ENCODE results near the gene PPARA. TPM values are rescaled to one million over a fixed set of nuclear protein-coding genes. Genes with fewer than 3 reads are reported as not detected.
"Not testable (repeated sequence)": the region's sequence is repeated elsewhere in the genome, so short reads cannot be mapped to it uniquely, and the experiment has no call there.

PPARA gene
- polyA plus RNA-seq, 1 donor from 2014 or later, result 7.1 TPM

GRCh38 chr22:46129390-46130041 lies 20.8 kb upstream of the PPARA start:
- Mint-ChIP-seq H3K4me3 (peak overlapping the region; percentile 78 to 96 (median 90)), H3K36me3 (peaks cover 1% of the 10 kb centered on the region), H3K27me3 (no peaks in the 10 kb centered on the region), H3K9me3 (no peaks in the 10 kb centered on the region), H3K4me1 (peaks cover 5 to 20% (median 12%) of the 10 kb centered on the region in 3 donors), H3K27ac (peak overlapping the region; percentile 71 to 94 (median 83))

GRCh38 chr22:46131151-46131587 lies 19.2 kb upstream of the PPARA start:
- H3K27me3 Mint-ChIP-seq, result no peaks in the 10 kb centered on the region
- peak overlapping the region in 1 of 3 donors; percentile 68 for H3K27ac Mint-ChIP-seq
- H3K4me3 Mint-ChIP-seq, result peak overlapping the region in 2 of 4 donors; percentile 21 to 78
- H3K36me3 Mint-ChIP-seq, result peaks cover 1% of the 10 kb centered on the region
- peaks cover 5 to 18% (median 12%) of the 10 kb centered on the region in 3 donors for H3K4me1 Mint-ChIP-seq
- H3K9me3 Mint-ChIP-seq, result no peaks in the 10 kb centered on the region

- Mint-ChIP-seq H3K27ac (peak overlapping the region in 1 of 3 donors; percentile 23), H3K4me1 (peaks cover 5 to 15% (median 12%) of the 10 kb centered on the region in 3 donors)
- not testable (repeated sequence) for H3K36me3 Mint-ChIP-seq
Measured at GRCh38 chr22:46132193-46132829, 18.0 kb upstream of the PPARA start.

GRCh38 chr22:46132830-46133587 lies 17.3 kb upstream of the PPARA start:
- H3K27me3 Mint-ChIP-seq, result no peaks in the 10 kb centered on the region
- H3K27ac Mint-ChIP-seq, result no peak overlapping the region
- peaks cover 5 to 15% (median 12%) of the 10 kb centered on the region in 3 donors for H3K4me1 Mint-ChIP-seq
- peaks cover 1% of the 10 kb centered on the region for H3K36me3 Mint-ChIP-seq
- no peaks in the 10 kb centered on the region for H3K9me3 Mint-ChIP-seq
- H3K4me3 Mint-ChIP-seq, result no peak overlapping the region

More at GRCh38 chr22:46132193-46132829, 18.0 kb upstream of the PPARA start:
- H3K9me3 Mint-ChIP-seq, H3K27me3 Mint-ChIP-seq: not testable (repeated sequence)
- peak overlapping the region in 1 of 4 donors; percentile 54 for H3K4me3 Mint-ChIP-seq

- Mint-ChIP-seq H3K36me3 (peaks cover 1% of the 10 kb centered on the region), H3K27ac (no peak overlapping the region), H3K27me3 (no peaks in the 10 kb centered on the region), H3K4me3 (no peak overlapping the region), H3K4me1 (peaks cover 5 to 15% (median 12%) of the 10 kb centered on the region in 3 donors), H3K9me3 (no peaks in the 10 kb centered on the region)
Measured at GRCh38 chr22:46133588-46133855, 16.8 kb upstream of the PPARA start.

GRCh38 chr22:46134111-46134705 lies 16.1 kb upstream of the PPARA start:
- Mint-ChIP-seq H3K4me3 (no peak overlapping the region), H3K4me1 (peaks cover 3 to 14% (median 10%) of the 10 kb centered on the region in 3 donors), H3K27ac (no peak overlapping the region), H3K36me3 (peaks cover 1% of the 10 kb centered on the region), H3K27me3 (no peaks in the 10 kb centered on the region), H3K9me3 (no peaks in the 10 kb centered on the region)

GRCh38 chr22:46135611-46136485 lies 14.5 kb upstream of the PPARA start:
- peaks cover 0 to 3% (median 3%) of the 10 kb centered on the region in 3 donors for H3K4me1 Mint-ChIP-seq
- H3K27ac Mint-ChIP-seq, result peak overlapping the region in 1 of 3 donors; percentile 76
- no peak overlapping the region for H3K4me3 Mint-ChIP-seq
- peaks cover 1% of the 10 kb centered on the region for H3K36me3 Mint-ChIP-seq
- no peaks in the 10 kb centered on the region for H3K27me3 Mint-ChIP-seq
- H3K9me3 Mint-ChIP-seq, result no peaks in the 10 kb centered on the region

GRCh38 chr22:46136486-46137217 lies 13.7 kb upstream of the PPARA start:
- Mint-ChIP-seq H3K36me3 (peaks cover 3% of the 10 kb centered on the region), H3K9me3 (no peaks in the 10 kb centered on the region), H3K27ac (peak overlapping the region in 1 of 3 donors; percentile 76)

GRCh38 chr22:46137218-46137766 lies 13.0 kb upstream of the PPARA start:
- no peak overlapping the region for H3K27ac Mint-ChIP-seq
- H3K9me3 Mint-ChIP-seq, result no peaks in the 10 kb centered on the region

More at GRCh38 chr22:46136486-46137217, 13.7 kb upstream of the PPARA start:
- no peak overlapping the region for H3K4me3 Mint-ChIP-seq
- no peaks in the 10 kb centered on the region for H3K27me3 Mint-ChIP-seq
- peaks cover 4 to 9% (median 7%) of the 10 kb centered on the region in 3 donors for H3K4me1 Mint-ChIP-seq

GRCh38 chr22:46138058-46138797 lies 12.1 kb upstream of the PPARA start:
- Mint-ChIP-seq H3K27ac (peak overlapping the region in 1 of 3 donors; percentile 82), H3K9me3 (no peaks in the 10 kb centered on the region), H3K36me3 (peaks cover 3% of the 10 kb centered on the region), H3K4me1 (peaks cover 9 to 12% (median 11%) of the 10 kb centered on the region in 3 donors), H3K27me3 (no peaks in the 10 kb centered on the region), H3K4me3 (no peak overlapping the region)

More at GRCh38 chr22:46137218-46137766, 13.0 kb upstream of the PPARA start:
- Mint-ChIP-seq H3K4me1 (peaks cover 7 to 11% (median 9%) of the 10 kb centered on the region in 3 donors), H3K36me3 (peaks cover 4% of the 10 kb centered on the region), H3K4me3 (peak overlapping the region in 1 of 4 donors; percentile 25), H3K27me3 (no peaks in the 10 kb centered on the region)

GRCh38 chr22:46139417-46139816 lies 10.9 kb upstream of the PPARA start:
- not testable (repeated sequence) for H3K4me3 Mint-ChIP-seq, H3K36me3 Mint-ChIP-seq, H3K27me3 Mint-ChIP-seq, H3K9me3 Mint-ChIP-seq, H3K27ac Mint-ChIP-seq
- H3K4me1 Mint-ChIP-seq, result peaks cover 9 to 12% (median 11%) of the 10 kb centered on the region in 3 donors

GRCh38 chr22:46139895-46140350 lies 10.4 kb upstream of the PPARA start:
- H3K36me3 Mint-ChIP-seq, result peaks cover 3% of the 10 kb centered on the region
- no peak overlapping the region for H3K27ac Mint-ChIP-seq
- H3K4me1 Mint-ChIP-seq, result peaks cover 9 to 12% (median 11%) of the 10 kb centered on the region in 3 donors
- no peaks in the 10 kb centered on the region for H3K27me3 Mint-ChIP-seq
- H3K4me3 Mint-ChIP-seq, result no peak overlapping the region
- H3K9me3 Mint-ChIP-seq, result no peaks in the 10 kb centered on the region

Measured in IgD-negative memory B cell (primary cell).